IMR-90 (cell line): ENCODE data around the gene CYTH2.

ENCODE experiments used
- BHLHE40 ChIP-seq: fragments of 150-350 bp; IDR thresholded peaks from 2 replicates; pipeline ENCODE4 v1.6.1; 2016; ENCODE audit warnings: mild to moderate bottlenecking, low read depth, low read length
- CEBPB ChIP-seq: IDR thresholded peaks from 2 replicates; pipeline ENCODE4 v1.6.1; 2012; ENCODE audit warnings: low read depth, low read length, improper control_type of control experiment
- CTCF ChIP-seq: conservative IDR thresholded peaks from 2 replicates; pipeline ENCODE4 v1.5.1; 2012; ENCODE audit warnings: mild to moderate bottlenecking, low read depth, low read length, improper control_type of control experiment
- FOS ChIP-seq: fragments of 150-350 bp; IDR thresholded peaks from 2 replicates; pipeline ENCODE4 v1.6.1; 2016; ENCODE audit warnings: low read depth, low read length
- MAZ ChIP-seq: IDR thresholded peaks from 2 replicates; pipeline ENCODE4 v1.6.1; 2012; ENCODE audit warnings: low read depth, mild to moderate bottlenecking, low read length, improper control_type of control experiment, moderate library complexity, borderline replicate concordance
- POLR2A ChIP-seq: IDR thresholded peaks from 2 replicates; pipeline ENCODE4 v1.6.1; 2012; ENCODE audit warnings: mild to moderate bottlenecking, low read depth, low read length
- RAD21 ChIP-seq: IDR thresholded peaks from 2 replicates; pipeline ENCODE4 v1.6.1; 2012; ENCODE audit warnings: low read length, improper control_type of control experiment
- RFX5 ChIP-seq: IDR thresholded peaks from 2 replicates; pipeline ENCODE4 v1.8.0; 2012; ENCODE audit warnings: low read depth, mild to moderate bottlenecking, low read length, moderate library complexity
- SMC3 ChIP-seq: fragments of 150-350 bp; IDR thresholded peaks from 2 replicates; pipeline ENCODE4 v1.6.1; 2016; ENCODE audit warnings: low read depth, mild to moderate bottlenecking, antibody characterized with exemption, low read length, moderate library complexity

DNA sequence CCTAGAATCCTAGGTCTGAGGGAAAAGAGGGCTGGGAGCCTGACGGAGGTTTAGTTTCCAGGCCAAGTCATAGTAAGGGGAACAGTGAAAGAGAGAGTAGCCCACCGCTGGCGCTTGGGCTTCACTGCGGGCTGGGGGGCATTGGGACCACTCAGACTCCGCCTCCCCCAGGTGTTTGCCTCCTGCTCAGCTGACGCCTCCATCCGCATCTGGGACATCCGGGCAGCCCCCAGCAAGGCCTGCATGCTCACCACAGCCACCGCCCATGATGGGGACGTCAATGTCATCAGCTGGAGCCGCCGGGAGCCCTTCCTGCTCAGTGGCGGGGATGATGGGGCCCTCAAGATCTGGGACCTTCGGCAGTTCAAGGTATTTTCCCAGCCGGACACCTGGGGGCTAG lies 18.3 kb upstream of the CYTH2 start:
- TF ChIP-seq SMC3 (no peak), RAD21 (no peak), CTCF (no peak), POLR2A (no peak), CEBPB (no peak), MAZ (no peak), RFX5 (no peak), BHLHE40 (no peak), FOS (no peak)
